Activated CD4-positive, CD25-positive, alpha-beta regulatory T cell treated with anti-CD3 and anti-CD28 coated beads, Interleukin-2, amount 50 U/mL, for 16 hours (primary cell): ENCODE data around the gene PMM2.

Experiments
- DNase-seq: peaks from one replicate; pipeline ENCODE4 v3.0.0-alpha.2; 2020; ENCODE audit warnings: low read depth, low spot score

The PMM2 gene

DNA sequence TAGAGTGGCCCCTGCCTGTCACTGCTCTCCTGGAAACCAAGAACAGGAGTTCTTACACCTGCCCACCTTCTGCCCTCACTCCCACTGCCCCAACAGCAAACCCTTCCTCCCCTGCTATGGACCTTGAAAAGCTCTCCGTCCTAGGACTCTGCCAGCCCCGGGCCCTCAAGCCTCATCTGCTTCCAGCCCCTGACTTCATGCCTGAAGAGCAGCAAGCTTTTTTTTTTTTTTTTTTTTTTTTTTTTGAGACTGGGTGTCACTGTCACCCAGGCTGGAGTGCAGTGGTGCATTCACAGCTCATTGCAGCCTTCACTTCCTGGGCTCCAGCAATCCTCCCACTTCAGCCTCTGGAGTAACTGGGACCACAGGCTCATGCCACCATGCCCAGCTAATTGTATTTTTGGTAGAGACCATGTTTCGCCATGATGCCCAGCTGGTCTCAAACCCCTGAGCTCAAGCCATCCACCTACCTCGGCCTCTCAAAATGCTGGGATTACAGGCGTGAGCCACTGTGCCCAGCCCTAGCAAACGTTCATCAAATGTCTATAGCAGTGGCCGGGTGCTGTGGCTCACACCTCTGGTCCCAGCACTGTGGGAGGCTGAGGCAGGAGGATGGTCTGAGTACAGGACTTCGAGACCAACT, 54.2 kb downstream of the PMM2 start:
- DNase-seq, result no peak

- no peak for DNase-seq
Measured at GRCh38 chr16:8852534-8852933, 54.9 kb downstream of the PMM2 start.

- no peak for DNase-seq
Measured at GRCh38 chr16:8853150-8853549, 55.5 kb downstream of the PMM2 start.

DNA sequence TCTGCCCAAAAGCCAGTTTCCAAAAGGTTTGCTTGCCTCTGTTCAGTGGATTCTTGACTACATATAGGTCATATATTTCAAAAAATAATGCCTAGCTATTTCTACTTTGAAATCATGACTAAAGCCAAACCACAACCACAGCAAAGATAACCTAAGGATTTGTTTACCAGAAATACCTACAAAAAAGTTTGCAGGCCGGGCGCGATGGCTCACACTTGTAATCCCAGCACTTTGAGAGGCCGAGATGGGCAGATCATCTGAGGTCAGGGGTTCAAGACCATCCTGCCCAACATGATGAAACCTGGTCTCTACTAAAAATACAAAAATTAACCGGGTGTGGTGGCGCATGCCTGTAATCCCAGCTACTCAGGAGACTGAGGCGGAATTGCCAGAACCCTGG, 56.0 kb downstream of the PMM2 start:
- no peak for DNase-seq

GRCh38 chr16:8854298-8854948, 56.8 kb downstream of the PMM2 start:
- DNase-seq, result no peak

- DNase-seq, result no peak
Measured at GRCh38 chr16:8855051-8855786, 57.6 kb downstream of the PMM2 start.

- no peak for DNase-seq
Measured at GRCh38 chr16:8855972-8856371, 58.3 kb downstream of the PMM2 start.

- no peak for DNase-seq
Measured at GRCh38 chr16:8858994-8859912, 61.6 kb downstream of the PMM2 start.

DNA sequence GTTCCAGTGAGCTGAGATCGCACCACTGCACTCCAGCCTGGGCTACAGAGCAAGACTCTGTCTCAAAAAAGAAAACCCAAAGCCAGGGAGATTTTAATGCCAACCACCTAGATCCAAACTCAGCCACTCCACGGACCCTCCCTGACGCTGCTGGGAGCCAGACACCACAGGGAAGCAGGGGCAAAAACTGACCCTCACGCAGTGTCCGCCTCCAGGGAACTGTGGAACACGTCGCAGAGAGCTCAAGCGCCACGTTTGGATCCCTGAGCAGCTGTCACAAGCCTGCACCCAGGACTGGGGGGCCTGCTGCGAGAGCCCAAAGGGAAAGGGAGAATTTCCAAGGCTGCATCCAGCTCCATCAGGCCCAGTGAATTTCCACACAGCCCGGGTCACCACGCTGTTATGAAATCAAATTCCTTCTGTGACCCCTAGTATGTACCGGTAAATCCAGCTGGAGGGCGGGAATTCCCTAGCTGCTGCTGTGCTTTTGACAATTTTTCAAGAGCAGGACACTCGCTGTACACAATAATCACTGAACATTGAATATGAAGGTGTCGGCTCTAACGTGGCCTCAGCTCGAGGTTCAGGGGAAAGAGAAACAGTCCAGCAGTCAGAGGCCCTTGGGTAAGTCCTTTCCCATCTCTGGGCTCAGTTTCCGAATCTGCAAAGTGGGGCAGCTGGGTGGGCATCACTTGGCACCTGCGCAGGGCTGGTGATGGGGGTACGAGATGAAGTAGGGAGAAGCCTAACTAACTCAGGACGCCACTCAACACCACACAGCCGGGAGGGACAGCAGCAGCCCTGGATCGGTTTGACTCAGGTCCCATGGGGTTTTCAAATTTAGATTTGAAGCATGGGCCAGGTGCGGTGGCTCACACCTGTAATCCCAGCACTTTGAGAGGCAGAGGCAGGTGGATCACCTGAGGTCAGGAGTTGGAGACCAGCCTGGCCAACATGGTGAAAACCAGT, 62.6 kb downstream of the PMM2 start:
- no peak for DNase-seq

DNA sequence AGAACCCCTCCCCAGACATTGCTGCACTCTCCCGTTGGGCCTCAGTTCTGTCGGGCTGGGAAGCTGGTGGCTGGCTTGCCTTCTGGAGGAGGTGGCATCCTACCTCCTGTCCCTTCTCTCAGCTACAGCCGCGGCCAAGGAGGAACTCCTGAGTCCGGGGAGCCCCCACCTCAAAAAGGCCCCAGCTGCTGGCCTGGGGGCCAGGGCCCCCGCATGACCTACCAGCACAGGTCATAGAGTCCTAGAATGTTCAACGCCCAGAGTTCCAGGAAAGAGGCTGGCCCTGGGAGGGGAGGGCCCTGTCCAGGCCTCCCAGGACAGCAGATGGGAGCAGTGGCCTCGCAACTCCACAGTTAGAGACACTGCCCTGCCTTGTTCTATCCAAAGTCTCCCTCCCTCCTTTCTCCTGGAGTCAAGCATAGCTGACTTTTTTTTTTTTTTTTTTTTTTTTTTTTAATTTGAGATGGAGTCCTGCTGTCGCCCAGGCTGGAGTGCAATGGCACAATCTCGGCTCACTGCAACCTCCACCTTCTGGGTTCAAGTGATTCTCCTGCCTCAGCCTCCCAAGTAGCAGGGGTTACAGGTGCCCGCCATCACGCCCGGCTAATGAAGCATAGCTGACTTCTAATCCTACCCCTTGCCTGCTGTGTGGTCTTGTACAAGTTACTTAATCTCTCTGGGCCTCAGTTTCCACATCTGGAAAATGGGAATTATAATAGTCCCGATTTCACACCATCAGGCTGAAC, 64.1 kb downstream of the PMM2 start:
- no peak for DNase-seq

- DNase-seq, result no peak
Measured at GRCh38 chr16:8862309-8863130, 64.9 kb downstream of the PMM2 start.

DNA sequence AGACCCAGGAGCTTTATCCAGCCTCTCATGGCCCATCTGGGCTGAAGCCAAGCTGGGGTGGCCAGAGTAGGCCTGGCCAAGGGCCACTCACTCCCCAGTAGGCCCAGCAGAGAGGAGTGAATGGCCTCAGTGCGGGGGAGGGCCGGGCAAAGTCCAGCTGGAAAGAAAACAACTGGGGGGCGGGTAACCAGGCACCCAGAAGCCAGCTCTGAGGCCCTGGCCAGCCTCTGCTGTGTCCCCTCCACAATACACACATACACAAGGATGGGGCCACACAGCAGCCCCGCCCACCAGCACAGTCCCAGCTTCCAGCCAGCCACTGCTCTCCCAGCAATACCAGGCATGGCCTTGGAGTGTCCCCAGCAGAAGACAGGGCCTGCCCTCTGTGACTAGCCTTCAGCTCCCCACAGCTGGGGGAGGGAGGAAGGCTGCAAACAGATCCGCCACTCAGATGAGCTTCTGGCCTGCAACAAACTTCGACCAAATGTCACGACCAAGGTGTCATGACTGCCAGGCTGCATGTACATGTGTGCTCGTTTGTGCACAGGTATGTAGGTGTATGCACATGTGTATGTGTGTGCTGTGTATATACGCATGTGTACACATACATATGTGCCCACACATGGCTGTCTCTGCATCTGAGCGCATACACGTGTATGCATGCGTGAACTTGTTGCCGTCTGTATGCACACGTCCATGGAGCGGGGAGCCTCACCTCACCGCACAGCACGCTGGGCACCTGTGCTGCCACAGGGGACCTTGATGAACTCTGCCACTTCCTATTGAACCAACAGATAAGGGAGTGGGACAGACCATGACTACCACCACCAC, 66.2 kb downstream of the PMM2 start:
- no peak for DNase-seq

DNA sequence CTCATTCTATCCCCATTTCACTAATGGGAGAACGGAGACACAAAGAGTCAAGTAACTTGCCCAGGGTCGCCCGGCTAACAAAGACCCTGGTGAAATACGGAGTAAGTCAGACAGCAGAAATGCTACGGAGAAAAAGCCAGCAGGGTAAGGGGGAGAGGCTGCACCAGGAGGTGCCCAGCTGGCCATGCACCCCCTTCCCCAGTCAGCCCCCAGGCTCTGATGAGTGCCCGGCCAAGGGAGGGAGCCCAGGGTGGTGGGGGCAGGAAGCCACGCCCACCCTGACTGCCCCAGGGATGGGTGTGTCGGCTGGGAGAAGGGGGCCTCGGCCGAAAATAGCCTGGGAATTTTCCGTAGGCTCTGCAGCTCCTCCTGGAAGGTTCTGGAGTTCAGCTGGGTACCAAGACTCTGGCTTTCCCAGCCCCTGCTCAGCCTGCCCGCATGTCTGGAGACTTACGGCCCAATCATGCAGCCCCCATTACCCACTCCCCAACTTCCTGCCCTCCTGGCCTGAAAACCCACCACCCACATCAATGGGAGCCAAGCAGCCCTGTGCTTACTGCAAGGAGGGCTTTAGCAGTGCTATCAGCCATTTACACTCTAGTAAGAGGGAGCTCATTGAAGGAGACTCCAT, 67.0 kb downstream of the PMM2 start:
- DNase-seq, result no peak

DNA sequence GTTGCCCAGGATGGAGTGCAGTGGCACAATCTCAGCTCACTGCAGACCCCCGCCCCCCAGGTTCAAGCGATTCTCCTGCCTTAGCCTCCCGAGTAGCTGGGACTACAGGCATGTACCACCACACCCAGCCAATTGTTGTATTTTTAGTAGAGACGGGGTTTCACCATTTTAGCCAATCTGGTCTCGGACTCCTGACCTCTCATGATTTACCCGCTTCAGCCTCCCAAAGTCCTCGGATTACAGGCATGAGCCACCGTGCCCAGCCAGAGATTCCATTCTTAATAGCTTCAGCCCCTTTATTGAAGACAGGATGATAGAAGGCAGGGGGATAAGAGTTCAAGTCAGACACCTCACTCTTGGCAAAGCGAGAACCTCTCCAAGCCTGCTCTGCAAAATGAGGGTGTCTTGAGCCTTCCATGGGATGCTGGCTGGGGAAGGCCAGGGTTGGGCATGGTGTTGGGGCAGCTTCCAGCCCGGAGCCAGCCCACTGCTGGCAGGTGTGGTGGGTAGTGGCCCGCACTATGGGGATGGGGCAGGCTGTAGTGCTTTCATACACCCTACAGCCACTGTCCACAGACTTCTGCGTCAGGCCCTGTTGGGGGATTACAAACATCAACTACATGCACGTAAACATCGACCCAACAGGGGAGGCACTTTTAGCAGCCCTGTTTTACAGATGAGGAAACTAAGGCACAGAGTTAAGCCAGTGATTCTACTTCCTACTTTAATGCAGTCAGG, 67.7 kb downstream of the PMM2 start:
- no peak for DNase-seq

GRCh38 chr16:8866118-8866883, 68.7 kb downstream of the PMM2 start:
- DNase-seq, result no peak

DNA sequence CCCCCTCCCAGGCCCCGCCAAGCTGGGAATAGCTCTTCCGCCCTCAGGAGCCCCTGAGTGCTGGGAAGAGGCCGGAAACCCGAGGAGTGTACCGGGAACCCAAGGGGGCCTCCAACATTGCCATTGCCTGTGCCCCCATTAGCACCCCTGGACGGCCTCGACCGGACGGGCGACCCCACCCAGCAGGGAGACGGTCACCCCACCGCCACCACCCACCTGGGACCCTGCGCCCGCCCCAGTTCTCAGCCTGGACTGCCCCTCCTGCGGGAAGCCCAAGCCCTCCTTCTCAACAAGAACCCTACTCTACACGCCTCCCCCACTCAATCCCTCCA, 69.2 kb downstream of the PMM2 start:
- DNase-seq, result no peak
